GM23338 (cell line): Measurements from ENCODE around the gene COX6B1. TPM values are rescaled to one million over a fixed set of nuclear protein-coding genes. Genes with fewer than 3 reads are reported as not detected.

ENCODE experiments used
- CTCF ChIP-seq, 2 experiments: fragments of 200-600 bp in 1 of 2; sonication (generic) in 1 of 2; conservative IDR thresholded peaks; 2 replicates each; pipeline versions ENCODE4 v1.5.1 to v1.6.1; 2016 to 2017; ENCODE audit warnings: antibody characterized with exemption in 2 of 2, low read depth in 2 of 2, mild to moderate bottlenecking in 2 of 2, moderate library complexity in 1 of 2
- ETS1 ChIP-seq: IDR thresholded peaks from 2 replicates; pipeline ENCODE4 v1.6.1; 2016; ENCODE audit warnings: antibody characterized with exemption
- EZH2 ChIP-seq: fragments of 200-600 bp; sonication (generic); IDR thresholded peaks from one replicate; pipeline ENCODE4 v1.8.0; 2017; ENCODE audit warnings: antibody characterized with exemption, mild to moderate bottlenecking, low read depth; ENCODE audit not compliant: unreplicated experiment
- EZH2phosphoT487 ChIP-seq: fragments of 200-600 bp; sonication (generic); IDR thresholded peaks from one replicate; pipeline ENCODE4 v1.8.1; 2018; ENCODE audit warnings: antibody characterized with exemption; ENCODE audit not compliant: unreplicated experiment
- REST ChIP-seq: IDR thresholded peaks from one replicate; pipeline ENCODE4 v1.6.1; 2018; ENCODE audit warnings: antibody characterized with exemption; ENCODE audit not compliant: unreplicated experiment
- STAT1 ChIP-seq: IDR thresholded peaks from one replicate; pipeline ENCODE4 v1.6.1; 2016; ENCODE audit warnings: antibody characterized with exemption; ENCODE audit not compliant: unreplicated experiment
- ZNF462 ChIP-seq: fragments of 250-450 bp; sonication (Bioruptor Pico); IDR thresholded peaks from 2 replicates; pipeline ENCODE4 v1.5.0; 2020; ENCODE audit warnings: mild to moderate bottlenecking, moderate library complexity
- polyA plus RNA-seq: library from polyadenylated mRNA; unstranded; fragments of >200 nt; fragmentation: Nextera tagmentation; extraction: Ambion mirVana; gene quantifications from 2 replicates; pipeline ENCODE4 v1.2.1, GENCODE V29; 2016
- total RNA-seq: library from RNA; depleted of rRNA; stranded (reverse); fragments of >200 nt; shearing (Covaris generic); gene quantifications from 2 replicates; pipeline ENCODE4 v1.2.3, GENCODE V29; 2014

The COX6B1 gene
- total and polyA plus RNA-seq, 2 experiments from 2014 or later, result 564 to 1,532 TPM

- no peak for TF ChIP-seq ZNF462 (CRISPR knock-in tag)
- no peak for TF ChIP-seq EZH2phosphoT487
- no peak for TF ChIP-seq REST
- no peak for TF ChIP-seq CTCF (conservative IDR thresholded peaks at IDR 0.05; ENCODE audit: low read depth in 2 of 2)
- TF ChIP-seq EZH2, result no peak
- no peak for TF ChIP-seq STAT1
- TF ChIP-seq ETS1, result no peak
Observed at GRCh38 chr19:35613574-35613973, 34.5 kb upstream of the COX6B1 start (continued).
